ENCODE measurements around the gene TOP2A. TPM values are rescaled to one million over a fixed set of nuclear protein-coding genes. Genes with fewer than 3 reads are reported as not detected.

TOP2A gene
- total and polyA plus RNA-seq, 2 donors (not counting 1 experiment from before 2014, with no cell fraction given) = 39.2 to 41.6 TPM

DNA sequence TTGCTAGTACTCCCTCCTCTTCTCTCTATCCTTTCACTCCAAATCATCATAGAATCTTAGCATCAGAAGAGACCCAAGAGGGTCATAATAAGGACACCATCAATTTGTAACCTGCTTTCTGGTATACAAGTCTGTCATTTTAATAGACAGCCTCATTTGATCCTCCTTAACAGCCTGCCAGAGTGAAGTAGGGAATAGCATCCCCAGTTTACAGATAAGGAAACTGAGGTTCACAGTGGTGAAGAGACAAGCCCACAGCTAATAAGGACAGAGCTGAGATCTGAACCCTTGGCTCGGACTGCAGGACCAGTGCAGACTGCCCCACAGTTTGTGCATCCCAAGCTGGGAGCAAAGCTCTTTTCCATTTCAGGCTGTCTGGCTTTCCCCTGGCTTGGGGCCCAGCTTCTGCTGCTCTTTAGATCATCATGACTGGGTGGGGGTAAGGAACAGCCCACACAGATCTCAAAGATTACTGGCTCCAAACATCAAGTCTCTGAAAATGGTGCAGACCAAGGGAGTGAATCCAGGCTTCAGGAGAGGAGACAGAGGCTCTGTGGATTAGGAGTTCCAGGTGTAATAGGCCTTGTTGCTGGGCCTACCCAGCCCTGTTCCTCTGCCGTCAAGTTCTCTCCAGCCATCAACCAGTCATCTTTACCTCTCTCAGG lies 15.3 kb upstream of the TOP2A start:
- H4K20me1 ChIP-seq (ENCODE audit: control insufficient read depth, extremely low read depth, insufficient read depth, low read length) = no peaks in the 10 kb centered on the region
- H3K9me3 ChIP-seq (ENCODE audit: control insufficient read depth, insufficient read depth, low read depth, low read length) = no peaks in the 10 kb centered on the region
- peaks cover 2% of the 10 kb centered on the region for H3K4me1 ChIP-seq (ENCODE audit: control insufficient read depth, extremely low read depth, insufficient read depth, low read length)
- no peak overlapping the region for H3K4me3 ChIP-seq (replicated peaks in 1 of 4; ENCODE audit: control extremely low read depth in 1 of 4, insufficient read depth in 1 of 4, low read depth in 3 of 4, low read length in 4 of 4)
- no peak overlapping the region for H3K9ac ChIP-seq (ENCODE audit: insufficient read depth, low read length)
- no peak overlapping the region for H3K4me2 ChIP-seq (ENCODE audit: extremely low read depth, insufficient read depth, low read length)
- H3K79me2 ChIP-seq (ENCODE audit: control insufficient read depth, insufficient read depth, low read length) = no peaks in the 10 kb centered on the region
- no peak overlapping the region for H3K27ac ChIP-seq (ENCODE audit: insufficient read depth, low read length)
- H2AFZ ChIP-seq (ENCODE audit: low read length) = peak overlapping the region; percentile 24
- no peaks in the 10 kb centered on the region for H3K27me3 ChIP-seq (ENCODE audit: control insufficient read depth, insufficient read depth, low read length)
- no peaks in the 10 kb centered on the region for H3K36me3 ChIP-seq (ENCODE audit: control insufficient read depth, insufficient read depth, low read length)
- DNase-seq (ENCODE audit: low read depth in 2 of 2) = peak; percentile 65 to 81
- no peak for TF ChIP-seq CTCF (conservative IDR thresholded peaks at IDR 0.05 in 1 of 2, IDR thresholded peaks at IDR 0.05 in 1 of 2; ENCODE audit: low read depth in 1 of 2, low read length in 2 of 2)
- no peak for TF ChIP-seq EZH2 (IDR thresholded peaks at IDR 0.05; ENCODE audit: low read length, missing control alignments)

- H4K20me1 ChIP-seq (ENCODE audit: control insufficient read depth, extremely low read depth, insufficient read depth, low read length) = no peaks in the 10 kb centered on the region
- H3K27me3 ChIP-seq (ENCODE audit: control insufficient read depth, insufficient read depth, low read length) = no peaks in the 10 kb centered on the region
- no peak for DNase-seq (ENCODE audit: low read depth in 2 of 2)
- H3K9ac ChIP-seq (ENCODE audit: insufficient read depth, low read length) = no peak overlapping the region
- H3K27ac ChIP-seq (ENCODE audit: insufficient read depth, low read length) = no peak overlapping the region
- peaks cover 2% of the 10 kb centered on the region for H3K4me1 ChIP-seq (ENCODE audit: control insufficient read depth, extremely low read depth, insufficient read depth, low read length)
- no peak overlapping the region for H3K4me2 ChIP-seq (ENCODE audit: extremely low read depth, insufficient read depth, low read length)
- no peaks in the 10 kb centered on the region for H3K9me3 ChIP-seq (ENCODE audit: control insufficient read depth, insufficient read depth, low read depth, low read length)
- no peak overlapping the region for H3K4me3 ChIP-seq (replicated peaks in 1 of 4; ENCODE audit: control extremely low read depth in 1 of 4, insufficient read depth in 1 of 4, low read depth in 3 of 4, low read length in 4 of 4)
- H3K36me3 ChIP-seq (ENCODE audit: control insufficient read depth, insufficient read depth, low read length) = no peaks in the 10 kb centered on the region
- TF ChIP-seq EZH2 (IDR thresholded peaks at IDR 0.05; ENCODE audit: low read length, missing control alignments) (no peak), CTCF (conservative IDR thresholded peaks at IDR 0.05 in 1 of 2, IDR thresholded peaks at IDR 0.05 in 1 of 2; ENCODE audit: low read depth in 1 of 2, low read length in 2 of 2) (no peak)
- no peaks in the 10 kb centered on the region for H3K79me2 ChIP-seq (ENCODE audit: control insufficient read depth, insufficient read depth, low read length)
- H2AFZ ChIP-seq (ENCODE audit: low read length) = no peak overlapping the region
Measured at GRCh38 chr17:40431231-40431602, 13.5 kb upstream of the TOP2A start.

- Histone ChIP-seq H2AFZ (ENCODE audit: low read length) (no peak overlapping the region), H3K27me3 (ENCODE audit: control insufficient read depth, insufficient read depth, low read length) (no peaks in the 10 kb centered on the region), H3K36me3 (ENCODE audit: control insufficient read depth, insufficient read depth, low read length) (no peaks in the 10 kb centered on the region), H3K27ac (ENCODE audit: insufficient read depth, low read length) (no peak overlapping the region), H3K4me3 (replicated peaks in 1 of 4; ENCODE audit: control extremely low read depth in 1 of 4, insufficient read depth in 1 of 4, low read depth in 3 of 4, low read length in 4 of 4) (no peak overlapping the region), H3K9me3 (ENCODE audit: control insufficient read depth, insufficient read depth, low read depth, low read length) (no peaks in the 10 kb centered on the region), H3K79me2 (ENCODE audit: control insufficient read depth, insufficient read depth, low read length) (no peaks in the 10 kb centered on the region), H3K9ac (ENCODE audit: insufficient read depth, low read length) (no peak overlapping the region), H4K20me1 (ENCODE audit: control insufficient read depth, extremely low read depth, insufficient read depth, low read length) (no peaks in the 10 kb centered on the region), H3K4me1 (ENCODE audit: control insufficient read depth, extremely low read depth, insufficient read depth, low read length) (peaks cover 2% of the 10 kb centered on the region), H3K4me2 (ENCODE audit: extremely low read depth, insufficient read depth, low read length) (no peak overlapping the region)
- TF ChIP-seq EZH2 (IDR thresholded peaks at IDR 0.05; ENCODE audit: low read length, missing control alignments) (no peak), CTCF (conservative IDR thresholded peaks at IDR 0.05 in 1 of 2, IDR thresholded peaks at IDR 0.05 in 1 of 2; ENCODE audit: low read depth in 1 of 2, low read length in 2 of 2) (no peak)
- no peak for DNase-seq (ENCODE audit: low read depth in 2 of 2)
Measured at GRCh38 chr17:40430272-40431230, 12.9 kb upstream of the TOP2A start.
